ENCODE measurements around the gene YPEL2.

Gene YPEL2

DNA sequence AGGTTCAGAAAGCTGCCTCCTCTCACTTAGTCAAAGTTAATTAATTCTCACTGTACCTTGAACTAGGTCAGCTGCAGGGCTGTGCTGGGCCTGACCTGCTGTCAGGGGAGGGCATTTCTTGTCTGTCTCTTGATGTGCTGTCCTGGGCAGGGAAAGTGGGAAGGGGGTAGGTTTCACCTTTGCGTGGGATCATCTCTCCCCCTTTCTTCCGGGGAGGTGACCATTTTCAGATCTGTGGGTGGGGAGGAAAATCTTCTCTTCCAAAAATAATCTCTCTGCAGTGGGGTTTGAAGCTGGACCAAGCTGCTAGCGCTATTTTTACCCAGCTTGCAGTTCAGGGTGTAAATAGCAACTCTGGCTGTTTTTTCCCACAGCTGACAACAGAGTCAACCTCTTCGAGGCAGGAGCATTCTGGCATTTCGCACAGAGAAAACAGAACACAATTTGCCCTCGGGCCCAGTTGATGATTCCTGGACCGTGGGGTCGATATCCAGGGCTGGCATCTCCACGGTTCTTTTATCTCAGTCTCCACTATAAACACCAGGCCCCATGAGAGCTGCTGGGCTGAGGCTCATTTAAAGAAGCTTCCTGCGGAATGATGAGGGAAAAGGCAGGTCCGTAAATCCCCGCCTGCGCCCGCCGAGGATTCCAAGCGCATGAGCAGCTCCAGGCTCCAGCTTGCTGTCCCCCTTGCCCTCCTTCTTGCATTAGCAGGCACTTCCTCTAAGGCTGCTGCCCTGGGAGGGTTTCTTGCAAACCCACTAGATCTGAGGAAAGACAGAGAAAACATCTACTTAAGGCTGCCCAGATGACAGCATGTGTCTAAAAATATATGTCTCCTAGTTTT is 93.9 kb downstream of the YPEL2 start:
- peak overlapping the region; percentile 75 for H3K9ac ChIP-seq (ENCODE audit: low read length)
- H2AFZ ChIP-seq (ENCODE audit: low read depth, low read length): peak overlapping the region; percentile 32
- no peaks in the 10 kb centered on the region for H3K27me3 ChIP-seq (ENCODE audit: control insufficient read depth in 1 of 2, insufficient read depth in 1 of 2, low read length in 2 of 2)
- H3K23ac ChIP-seq (ENCODE audit: low read length in 2 of 2): no peak overlapping the region
- peak overlapping the region; percentile 40 for H3K4me2 ChIP-seq (ENCODE audit: low read length, poor library complexity, severe bottlenecking)
- peak overlapping the region; percentile 85 for H4K8ac ChIP-seq (ENCODE audit: low read length)
- peak overlapping the region; percentile 78 to 84 for H3K4ac ChIP-seq (ENCODE audit: low read depth in 1 of 2, low read length in 2 of 2)
- H3K14ac ChIP-seq (ENCODE audit: low read length in 2 of 2): peak overlapping the region in 1 of 2 experiments; percentile 90
- peaks cover 23% of the 10 kb centered on the region for H3K4me1 ChIP-seq (ENCODE audit: control insufficient read depth, insufficient read depth, low read depth, low read length)
- peak overlapping the region; percentile 94 to 99 for H2BK12ac ChIP-seq (ENCODE audit: low read length in 2 of 2)
- H2AK5ac ChIP-seq (ENCODE audit: low read length, severe bottlenecking): peak overlapping the region; percentile 25
- H4K91ac ChIP-seq (ENCODE audit: low read length): peak overlapping the region; percentile 48
- peak overlapping the region; percentile 93 to 95 for H3K18ac ChIP-seq (ENCODE audit: low read depth in 1 of 2, low read length in 2 of 2)
- H3K79me1 ChIP-seq (replicated peaks; ENCODE audit: low read length, poor library complexity, severe bottlenecking): no peaks in the 10 kb centered on the region
- peak; percentile 92 for DNase-seq
- WGBS: 9% methylated on average over 14 of the region's 16 CpGs
- peak overlapping the region; percentile 14 for H3K27ac ChIP-seq (ENCODE audit: low read length, poor library complexity, severe bottlenecking)
- no peak overlapping the region for H2BK5ac ChIP-seq (ENCODE audit: low read depth, low read length, poor library complexity, severe bottlenecking)
- H3K36me3 ChIP-seq (ENCODE audit: control insufficient read depth in 1 of 2, insufficient read depth in 2 of 2, low read depth in 1 of 2, low read length in 2 of 2): no peaks in the 10 kb centered on the region
- H3K9me3 ChIP-seq (ENCODE audit: control insufficient read depth, low read length): peaks cover 13% of the 10 kb centered on the region
- H2BK120ac ChIP-seq (ENCODE audit: low read depth, low read length): peak overlapping the region; percentile 66
- H2BK15ac ChIP-seq (ENCODE audit: low read depth, poor library complexity, severe bottlenecking): peak overlapping the region; percentile 91
- peak overlapping the region; percentile 18 to 48 for H3K4me3 ChIP-seq (ENCODE audit: insufficient read depth in 1 of 2, low read depth in 1 of 2, low read length in 2 of 2)

DNA sequence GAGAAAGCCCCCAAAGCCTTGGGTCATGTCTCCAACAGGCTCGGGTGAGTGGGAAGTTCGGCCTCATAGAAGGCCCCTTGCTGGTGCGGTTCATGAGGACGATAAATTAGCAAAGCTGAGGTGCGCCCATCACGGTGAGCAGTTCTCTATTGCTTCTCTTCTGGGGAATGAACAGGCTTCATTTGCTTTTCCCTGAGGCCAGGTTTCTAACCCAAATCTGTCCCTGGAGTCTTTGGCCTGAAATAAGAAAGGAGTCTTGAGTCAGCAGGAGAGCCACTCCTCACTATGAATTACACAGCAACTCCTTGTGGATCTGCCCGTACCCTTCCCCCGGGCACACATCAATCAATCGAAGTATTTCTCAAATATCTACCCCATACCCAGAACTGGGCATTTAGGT is 94.6 kb downstream of the YPEL2 start:
- WGBS: 79% methylated on average over 9 of the region's 9 CpGs
- Histone ChIP-seq H2AK5ac (ENCODE audit: low read length, severe bottlenecking) (peak overlapping the region; percentile 22), H3K4ac (ENCODE audit: low read depth in 1 of 2, low read length in 2 of 2) (peak overlapping the region; percentile 69 to 84)

DNA sequence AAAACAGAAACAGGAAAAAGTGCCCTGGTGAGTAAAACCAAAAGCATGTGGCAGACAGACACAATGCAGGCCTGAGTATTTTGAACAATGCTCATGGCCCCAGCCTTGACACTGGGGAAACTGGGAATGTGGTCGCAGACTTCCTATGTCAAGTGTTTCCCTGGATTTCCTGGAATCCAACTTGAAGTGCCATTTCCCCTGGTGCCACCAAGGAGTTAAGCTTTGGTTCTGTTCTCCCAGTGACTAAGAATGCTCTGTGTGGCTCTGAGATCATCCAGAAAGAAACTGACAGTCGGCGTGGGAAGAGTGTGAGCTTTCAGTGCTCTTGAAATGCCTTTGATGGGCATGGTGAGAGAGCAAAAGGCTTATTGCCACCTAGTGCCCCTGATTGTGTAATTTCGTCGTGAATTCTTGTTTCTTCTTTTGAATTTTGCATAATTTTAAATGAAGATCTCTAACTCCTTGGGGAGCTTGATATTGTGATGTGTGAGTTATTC is 96.0 kb downstream of the YPEL2 start:
- no peaks in the 10 kb centered on the region for H3K79me1 ChIP-seq (replicated peaks; ENCODE audit: low read length, poor library complexity, severe bottlenecking)
- H2BK120ac ChIP-seq (ENCODE audit: low read depth, low read length): peak overlapping the region; percentile 42
- peak overlapping the region; percentile 31 for H2AK5ac ChIP-seq (ENCODE audit: low read length, severe bottlenecking)
- no peak overlapping the region for H3K4me2 ChIP-seq (ENCODE audit: low read length, poor library complexity, severe bottlenecking)
- no peak overlapping the region for H3K14ac ChIP-seq (ENCODE audit: low read length in 2 of 2)
- no peak overlapping the region for H2BK5ac ChIP-seq (ENCODE audit: low read depth, low read length, poor library complexity, severe bottlenecking)
- no peak overlapping the region for H4K91ac ChIP-seq (ENCODE audit: low read length)
- H3K23ac ChIP-seq (ENCODE audit: low read length in 2 of 2): no peak overlapping the region
- H2BK15ac ChIP-seq (ENCODE audit: low read depth, poor library complexity, severe bottlenecking): no peak overlapping the region
- H3K4ac ChIP-seq (ENCODE audit: low read depth in 1 of 2, low read length in 2 of 2): no peak overlapping the region
- H2AFZ ChIP-seq (ENCODE audit: low read depth, low read length): no peak overlapping the region
- H3K27ac ChIP-seq (ENCODE audit: low read length, poor library complexity, severe bottlenecking): peak overlapping the region; percentile 37
- H2BK12ac ChIP-seq (ENCODE audit: low read length in 2 of 2): peak overlapping the region in 1 of 2 experiments; percentile 10
- DNase-seq: peak; percentile 89
- H3K36me3 ChIP-seq (ENCODE audit: control insufficient read depth in 1 of 2, insufficient read depth in 2 of 2, low read depth in 1 of 2, low read length in 2 of 2): no peaks in the 10 kb centered on the region
- H3K4me1 ChIP-seq (ENCODE audit: control insufficient read depth, insufficient read depth, low read depth, low read length): peaks cover 27% of the 10 kb centered on the region
- H3K27me3 ChIP-seq (ENCODE audit: control insufficient read depth in 1 of 2, insufficient read depth in 1 of 2, low read length in 2 of 2): no peaks in the 10 kb centered on the region
- H3K9ac ChIP-seq (ENCODE audit: low read length): peak overlapping the region; percentile 55
- peak overlapping the region in 1 of 2 experiments; percentile 43 for H3K4me3 ChIP-seq (ENCODE audit: insufficient read depth in 1 of 2, low read depth in 1 of 2, low read length in 2 of 2)
- WGBS: 1% methylated on average over 5 of the region's 5 CpGs
- H4K8ac ChIP-seq (ENCODE audit: low read length): peak overlapping the region; percentile 20
- peak overlapping the region; percentile 61 to 70 for H3K18ac ChIP-seq (ENCODE audit: low read depth in 1 of 2, low read length in 2 of 2)
- peaks cover 5% of the 10 kb centered on the region for H3K9me3 ChIP-seq (ENCODE audit: control insufficient read depth, low read length)

More for the DNA sequence above, 94.6 kb downstream of the YPEL2 start:
- peak overlapping the region; percentile 57 for H2BK120ac ChIP-seq (ENCODE audit: low read depth, low read length)
- peak overlapping the region in 1 of 2 experiments; percentile 48 for H3K4me3 ChIP-seq (ENCODE audit: insufficient read depth in 1 of 2, low read depth in 1 of 2, low read length in 2 of 2)
- no peak overlapping the region for H3K23ac ChIP-seq (ENCODE audit: low read length in 2 of 2)
- peak overlapping the region; percentile 80 for H4K91ac ChIP-seq (ENCODE audit: low read length)
- H3K27me3 ChIP-seq (ENCODE audit: control insufficient read depth in 1 of 2, insufficient read depth in 1 of 2, low read length in 2 of 2): no peaks in the 10 kb centered on the region
- H3K14ac ChIP-seq (ENCODE audit: low read length in 2 of 2): peak overlapping the region in 1 of 2 experiments; percentile 91
- peak overlapping the region; percentile 83 to 93 for H3K18ac ChIP-seq (ENCODE audit: low read depth in 1 of 2, low read length in 2 of 2)
- peak overlapping the region; percentile 80 to 93 for H2BK12ac ChIP-seq (ENCODE audit: low read length in 2 of 2)
- H2BK5ac ChIP-seq (ENCODE audit: low read depth, low read length, poor library complexity, severe bottlenecking): no peak overlapping the region
- peak overlapping the region; percentile 75 for H3K9ac ChIP-seq (ENCODE audit: low read length)
- H3K27ac ChIP-seq (ENCODE audit: low read length, poor library complexity, severe bottlenecking): peak overlapping the region; percentile 14
- H4K8ac ChIP-seq (ENCODE audit: low read length): peak overlapping the region; percentile 77
- no peak overlapping the region for H3K4me2 ChIP-seq (ENCODE audit: low read length, poor library complexity, severe bottlenecking)
- H3K79me1 ChIP-seq (replicated peaks; ENCODE audit: low read length, poor library complexity, severe bottlenecking): no peaks in the 10 kb centered on the region
- peaks cover 27% of the 10 kb centered on the region for H3K4me1 ChIP-seq (ENCODE audit: control insufficient read depth, insufficient read depth, low read depth, low read length)
- DNase-seq: no peak
- peaks cover 13% of the 10 kb centered on the region for H3K9me3 ChIP-seq (ENCODE audit: control insufficient read depth, low read length)
- no peak overlapping the region for H2AFZ ChIP-seq (ENCODE audit: low read depth, low read length)
- no peaks in the 10 kb centered on the region for H3K36me3 ChIP-seq (ENCODE audit: control insufficient read depth in 1 of 2, insufficient read depth in 2 of 2, low read depth in 1 of 2, low read length in 2 of 2)
- H2BK15ac ChIP-seq (ENCODE audit: low read depth, poor library complexity, severe bottlenecking): peak overlapping the region; percentile 15

DNA sequence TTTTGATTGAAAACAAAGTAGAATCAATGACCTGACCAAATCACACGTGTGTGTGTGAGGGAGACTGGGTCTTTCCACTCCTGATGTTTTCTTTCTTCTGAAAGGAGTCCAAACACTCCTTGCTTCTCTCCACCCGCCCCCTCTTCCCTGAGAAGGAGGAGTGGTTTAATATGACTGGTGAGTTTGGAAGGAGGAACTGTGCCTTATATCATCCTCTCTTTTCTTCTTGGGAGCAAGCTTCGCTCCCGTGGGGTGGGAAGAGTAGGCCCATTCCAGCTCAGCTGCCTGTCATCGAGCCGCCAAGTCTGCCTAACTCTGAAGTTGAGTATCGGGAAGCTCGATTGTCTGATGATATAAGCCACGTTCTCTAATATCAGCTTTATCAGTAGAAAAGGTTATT is 96.5 kb downstream of the YPEL2 start:
- Histone ChIP-seq H3K27me3 (ENCODE audit: control insufficient read depth in 1 of 2, insufficient read depth in 1 of 2, low read length in 2 of 2) (no peaks in the 10 kb centered on the region), H4K8ac (ENCODE audit: low read length) (no peak overlapping the region), H2BK15ac (ENCODE audit: low read depth, poor library complexity, severe bottlenecking) (no peak overlapping the region), H3K18ac (ENCODE audit: low read depth in 1 of 2, low read length in 2 of 2) (peak overlapping the region; percentile 26 to 48), H3K9me3 (ENCODE audit: control insufficient read depth, low read length) (no peaks in the 10 kb centered on the region), H2AFZ (ENCODE audit: low read depth, low read length) (peak overlapping the region; percentile 10), H3K36me3 (ENCODE audit: control insufficient read depth in 1 of 2, insufficient read depth in 2 of 2, low read depth in 1 of 2, low read length in 2 of 2) (no peaks in the 10 kb centered on the region), H3K9ac (ENCODE audit: low read length) (peak overlapping the region; percentile 55), H2BK5ac (ENCODE audit: low read depth, low read length, poor library complexity, severe bottlenecking) (no peak overlapping the region), H2BK12ac (ENCODE audit: low read length in 2 of 2) (peak overlapping the region in 1 of 2 experiments; percentile 65), H3K27ac (ENCODE audit: low read length, poor library complexity, severe bottlenecking) (no peak overlapping the region), H3K4me2 (ENCODE audit: low read length, poor library complexity, severe bottlenecking) (no peak overlapping the region), H2AK5ac (ENCODE audit: low read length, severe bottlenecking) (no peak overlapping the region), H3K4ac (ENCODE audit: low read depth in 1 of 2, low read length in 2 of 2) (no peak overlapping the region), H3K23ac (ENCODE audit: low read length in 2 of 2) (no peak overlapping the region), H3K79me1 (replicated peaks; ENCODE audit: low read length, poor library complexity, severe bottlenecking) (no peaks in the 10 kb centered on the region), H4K91ac (ENCODE audit: low read length) (no peak overlapping the region), H3K4me3 (ENCODE audit: insufficient read depth in 1 of 2, low read depth in 1 of 2, low read length in 2 of 2) (peak overlapping the region in 1 of 2 experiments; percentile 43), H3K4me1 (ENCODE audit: control insufficient read depth, insufficient read depth, low read depth, low read length) (peaks cover 27% of the 10 kb centered on the region), H3K14ac (ENCODE audit: low read length in 2 of 2) (no peak overlapping the region), H2BK120ac (ENCODE audit: low read depth, low read length) (no peak overlapping the region)
- WGBS: 38% methylated on average over 4 of the region's 9 CpGs
- peak; percentile 61 for DNase-seq

Measured in mesenchymal stem cell (in vitro differentiated cells and primary cell).